ENCODE measurements around the gene GBF1.

GRCh38 chr10:102371295-102371694 lies 126.0 kb downstream of the GBF1 start:
- no peak for TF ChIP-seq CTCF (IDR thresholded peaks at IDR 0.05; ENCODE audit: low read depth, low read length, missing input control)
- TF ChIP-seq JUND (IDR thresholded peaks at IDR 0.05), result no peak
- TF ChIP-seq MAX (IDR thresholded peaks at IDR 0.05), result no peak
- no peak for TF ChIP-seq YY1 (IDR thresholded peaks at IDR 0.05)
- no peak for TF ChIP-seq RXRA (IDR thresholded peaks at IDR 0.05)
- TF ChIP-seq GABPA (IDR thresholded peaks at IDR 0.05 in 1 of 2, conservative IDR thresholded peaks at IDR 0.05 in 1 of 2), result no peak
- TF ChIP-seq TAF1 (conservative IDR thresholded peaks at IDR 0.05), result no peak
- TF ChIP-seq RAD21 (IDR thresholded peaks at IDR 0.05), result no peak
- TF ChIP-seq, protein P1, sequence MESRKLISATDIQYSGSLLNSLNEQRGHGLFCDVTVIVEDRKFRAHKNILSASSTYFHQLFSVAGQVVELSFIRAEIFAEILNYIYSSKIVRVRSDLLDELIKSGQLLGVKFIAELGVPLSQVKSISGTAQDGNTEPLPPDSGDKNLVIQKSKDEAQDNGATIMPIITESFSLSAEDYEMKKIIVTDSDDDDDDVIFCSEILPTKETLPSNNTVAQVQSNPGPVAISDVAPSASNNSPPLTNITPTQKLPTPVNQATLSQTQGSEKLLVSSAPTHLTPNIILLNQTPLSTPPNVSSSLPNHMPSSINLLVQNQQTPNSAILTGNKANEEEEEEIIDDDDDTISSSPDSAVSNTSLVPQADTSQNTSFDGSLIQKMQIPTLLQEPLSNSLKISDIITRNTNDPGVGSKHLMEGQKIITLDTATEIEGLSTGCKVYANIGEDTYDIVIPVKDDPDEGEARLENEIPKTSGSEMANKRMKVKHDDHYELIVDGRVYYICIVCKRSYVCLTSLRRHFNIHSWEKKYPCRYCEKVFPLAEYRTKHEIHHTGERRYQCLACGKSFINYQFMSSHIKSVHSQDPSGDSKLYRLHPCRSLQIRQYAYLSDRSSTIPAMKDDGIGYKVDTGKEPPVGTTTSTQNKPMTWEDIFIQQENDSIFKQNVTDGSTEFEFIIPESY (IDR thresholded peaks at IDR 0.05), result no peak
- TF ChIP-seq, protein P2, sequence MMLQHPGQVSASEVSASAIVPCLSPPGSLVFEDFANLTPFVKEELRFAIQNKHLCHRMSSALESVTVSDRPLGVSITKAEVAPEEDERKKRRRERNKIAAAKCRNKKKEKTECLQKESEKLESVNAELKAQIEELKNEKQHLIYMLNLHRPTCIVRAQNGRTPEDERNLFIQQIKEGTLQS (IDR thresholded peaks at IDR 0.05), result no peak
- no peak for TF ChIP-seq NR2F2 (IDR thresholded peaks at IDR 0.05)
